ENCODE measurements around the gene RAP1GAP2.
"Not testable (repeated sequence)": the region's sequence is repeated elsewhere in the genome, so short reads cannot be mapped to it uniquely, and the experiment has no call there.

Gene RAP1GAP2

GRCh38 chr17:2889256-2889655, 93.0 kb downstream of the RAP1GAP2 start:
- DNase-seq: no peak

DNA sequence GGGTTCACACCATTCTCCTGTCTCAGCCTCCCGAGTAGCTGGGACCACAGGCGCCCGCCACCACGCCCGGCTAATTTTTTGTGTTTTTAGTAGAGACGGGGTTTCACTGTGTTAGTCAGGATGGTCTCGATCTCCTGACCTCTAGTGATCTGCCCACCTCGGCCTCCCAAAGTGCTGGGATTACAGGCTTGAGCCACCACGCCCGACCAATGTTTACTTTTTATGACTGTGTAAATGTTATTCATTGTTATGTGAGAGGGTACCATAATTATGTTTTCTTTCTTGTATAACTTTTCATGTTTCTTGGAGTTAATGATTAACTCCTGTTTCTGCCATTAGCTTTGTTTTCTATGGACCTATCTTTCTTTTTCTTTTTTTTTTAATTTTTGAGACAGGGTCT, 94.5 kb downstream of the RAP1GAP2 start:
- not testable (repeated sequence) for DNase-seq

GRCh38 chr17:2892305-2892971, 96.2 kb downstream of the RAP1GAP2 start:
- no peak for DNase-seq

- no peak for DNase-seq
Observed at GRCh38 chr17:2893422-2893914, 97.2 kb downstream of the RAP1GAP2 start.

DNA sequence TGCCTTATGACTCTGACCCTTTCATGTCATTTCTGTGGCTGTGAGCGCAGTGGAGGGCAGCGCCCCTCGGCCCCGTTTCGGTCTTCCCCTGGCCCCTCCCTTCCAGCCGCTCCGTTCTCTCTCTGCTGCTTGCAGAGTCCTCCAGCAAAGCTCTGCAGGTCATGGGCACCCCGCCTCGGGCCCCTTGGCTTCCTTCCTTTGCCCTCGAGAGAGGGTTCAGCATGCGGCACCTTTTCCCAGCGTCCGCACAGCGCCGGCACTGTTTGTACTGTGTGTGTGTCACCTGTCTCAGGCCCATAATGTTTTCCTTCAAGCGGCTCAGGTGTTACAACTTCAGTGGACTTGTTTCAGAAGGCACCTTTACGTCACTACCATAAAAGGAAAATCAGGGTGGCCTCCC, 98.5 kb downstream of the RAP1GAP2 start:
- no peak for DNase-seq

DNA sequence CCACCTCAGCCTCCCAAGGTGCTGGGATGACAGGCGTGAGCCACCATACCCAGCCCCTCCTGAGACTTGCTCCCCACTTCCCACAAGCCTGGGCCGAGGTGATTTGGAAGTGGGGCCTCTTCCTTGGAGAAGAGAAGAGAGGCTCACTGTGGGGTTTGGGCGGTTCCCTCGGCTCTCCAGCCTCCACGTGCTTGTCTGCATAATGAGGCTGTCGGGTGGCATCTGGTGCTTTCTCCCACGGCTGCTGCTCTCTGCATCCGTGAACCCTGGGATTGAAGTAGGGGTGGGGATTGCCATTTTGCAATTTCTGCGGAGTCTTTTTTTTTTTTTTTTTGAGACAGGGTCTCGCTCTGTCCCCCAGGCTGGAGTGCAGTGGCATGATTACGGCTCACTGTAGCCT, 101.4 kb downstream of the RAP1GAP2 start:
- no peak for DNase-seq

GRCh38 chr17:2898255-2898926, 102.2 kb downstream of the RAP1GAP2 start:
- no peak for DNase-seq

GRCh38 chr17:2899906-2900305, 103.7 kb downstream of the RAP1GAP2 start:
- DNase-seq: no peak

DNA sequence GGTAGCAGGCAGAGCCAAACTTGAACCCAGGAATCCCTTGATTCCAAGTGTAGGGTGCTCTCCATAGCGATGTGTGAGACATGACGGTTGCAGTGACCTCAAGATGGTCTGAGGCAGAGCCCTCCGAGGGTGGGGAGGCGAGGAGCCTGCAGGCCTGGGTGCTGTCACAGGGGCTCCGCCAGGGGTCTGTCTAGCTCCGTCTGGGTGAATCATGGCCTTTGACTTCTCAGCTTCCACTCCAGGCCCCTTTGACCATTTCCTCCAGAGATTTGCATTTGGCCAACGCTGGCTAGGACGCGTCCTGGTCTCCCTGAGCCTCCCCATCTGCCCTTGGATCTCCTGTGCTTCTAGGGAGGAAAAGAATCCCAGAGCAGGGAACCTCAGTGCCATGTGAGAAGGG, 104.6 kb downstream of the RAP1GAP2 start:
- DNase-seq: no peak

- no peak for DNase-seq
Observed at GRCh38 chr17:2901582-2901981, 105.3 kb downstream of the RAP1GAP2 start.

GRCh38 chr17:2902546-2902945, 106.3 kb downstream of the RAP1GAP2 start:
- no peak for DNase-seq

GRCh38 chr17:2903193-2903974, 107.1 kb downstream of the RAP1GAP2 start:
- DNase-seq: no peak

- no peak for DNase-seq
Observed at GRCh38 chr17:2904135-2904534, 107.9 kb downstream of the RAP1GAP2 start.

GRCh38 chr17:2905269-2905668, 109.0 kb downstream of the RAP1GAP2 start:
- peak; percentile 51 for DNase-seq

DNA sequence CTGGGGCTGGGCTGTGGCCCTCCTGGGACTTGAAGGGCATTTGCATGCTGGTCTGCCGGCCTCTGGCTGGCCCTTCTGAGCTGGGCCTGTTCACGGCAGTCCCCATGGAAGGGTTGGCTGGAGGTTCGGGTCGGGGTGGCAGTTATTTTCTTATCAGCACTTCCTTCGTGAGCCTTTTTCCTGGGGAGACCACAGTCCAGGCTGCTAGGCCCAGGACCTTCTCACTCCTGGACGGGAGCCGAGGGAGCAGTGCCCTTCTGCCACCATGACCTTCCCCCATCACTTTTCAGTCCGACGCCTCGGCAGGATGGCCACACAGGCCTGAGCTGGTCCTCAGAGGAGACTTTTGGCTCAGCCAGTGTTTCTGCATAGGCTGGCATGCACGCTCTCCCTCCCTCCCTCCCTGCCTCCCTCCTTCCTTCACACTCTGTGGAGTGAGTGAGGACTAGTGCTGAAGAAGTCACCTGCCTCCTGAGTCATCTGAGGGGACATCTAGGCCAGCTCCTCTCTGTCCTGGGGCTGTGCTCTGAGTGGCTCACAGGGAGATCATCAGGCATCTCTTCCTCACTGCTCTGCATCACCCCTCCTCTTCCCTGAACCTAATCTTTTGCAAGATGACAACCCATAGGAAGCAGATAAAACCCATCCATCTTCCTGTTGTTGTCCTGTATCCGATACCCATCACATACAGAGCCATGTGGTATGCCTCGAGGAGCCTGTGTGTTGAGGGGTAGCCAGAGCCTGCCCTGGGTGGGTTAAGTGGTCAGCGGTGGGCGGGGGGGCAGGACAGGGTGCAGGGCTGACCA, 109.7 kb downstream of the RAP1GAP2 start:
- DNase-seq: no peak

DNA sequence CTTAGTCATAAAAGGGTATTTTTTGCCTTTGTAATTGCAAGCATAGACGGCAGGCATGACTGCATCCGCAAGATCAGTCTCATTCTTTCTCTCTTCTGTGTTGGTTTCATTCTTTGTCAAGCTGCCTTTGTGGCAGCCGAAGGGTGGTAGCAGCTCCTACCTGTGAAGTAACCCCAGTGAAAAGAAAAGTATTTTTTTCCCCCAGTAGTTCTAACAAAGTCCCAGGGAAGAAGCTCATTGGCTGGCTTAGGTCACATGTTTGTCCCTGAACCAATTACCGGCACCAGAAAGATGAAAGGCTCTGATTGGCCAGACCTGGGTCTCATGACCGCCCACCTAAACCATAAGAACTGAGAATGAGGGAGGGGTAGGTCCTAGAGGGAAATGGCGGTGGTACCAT, 110.7 kb downstream of the RAP1GAP2 start:
- DNase-seq: no peak

- no peak for DNase-seq
Observed at GRCh38 chr17:2909175-2909845, 113.1 kb downstream of the RAP1GAP2 start.

- DNase-seq: no peak
Observed at GRCh38 chr17:2909846-2910234, 113.6 kb downstream of the RAP1GAP2 start.

DNA sequence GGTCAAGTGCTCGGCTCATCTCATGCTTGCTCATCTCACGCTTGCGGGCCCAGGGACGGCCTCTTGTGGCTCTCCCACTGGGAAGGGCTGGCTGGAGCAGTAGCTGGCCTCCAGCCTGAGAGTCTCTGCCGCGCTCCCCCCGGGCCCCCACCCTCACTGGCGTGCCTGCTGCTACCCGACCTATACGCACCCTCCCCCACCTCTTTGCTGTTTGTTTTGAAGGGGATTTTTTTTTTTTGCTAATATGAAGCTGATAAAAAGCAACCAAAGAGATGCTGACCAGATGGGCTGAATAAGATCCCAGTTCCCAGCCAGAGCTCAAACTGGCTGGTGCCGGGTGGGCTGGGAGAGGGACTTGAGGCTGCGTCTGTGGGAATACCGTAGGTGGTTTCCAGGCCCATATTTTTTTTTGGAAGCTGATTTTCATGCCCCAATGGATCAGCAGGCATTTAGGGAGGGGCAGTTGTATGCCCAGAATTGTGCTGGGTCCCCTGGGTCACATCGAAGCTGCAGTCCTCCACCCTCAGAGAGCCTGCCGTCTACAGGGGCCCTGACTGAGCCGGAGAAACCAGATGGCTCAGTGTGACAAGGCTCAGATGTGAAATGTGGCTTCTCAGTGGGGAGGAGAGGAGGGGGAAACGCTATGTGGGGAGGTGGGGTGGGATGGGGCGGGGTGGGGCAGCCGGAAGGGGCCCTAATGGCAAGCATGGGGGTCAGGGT, 115.0 kb downstream of the RAP1GAP2 start:
- DNase-seq: no peak

GRCh38 chr17:2911755-2912111, 115.5 kb downstream of the RAP1GAP2 start:
- no peak for DNase-seq

GRCh38 chr17:2912754-2913153, 116.5 kb downstream of the RAP1GAP2 start:
- DNase-seq: no peak

DNA sequence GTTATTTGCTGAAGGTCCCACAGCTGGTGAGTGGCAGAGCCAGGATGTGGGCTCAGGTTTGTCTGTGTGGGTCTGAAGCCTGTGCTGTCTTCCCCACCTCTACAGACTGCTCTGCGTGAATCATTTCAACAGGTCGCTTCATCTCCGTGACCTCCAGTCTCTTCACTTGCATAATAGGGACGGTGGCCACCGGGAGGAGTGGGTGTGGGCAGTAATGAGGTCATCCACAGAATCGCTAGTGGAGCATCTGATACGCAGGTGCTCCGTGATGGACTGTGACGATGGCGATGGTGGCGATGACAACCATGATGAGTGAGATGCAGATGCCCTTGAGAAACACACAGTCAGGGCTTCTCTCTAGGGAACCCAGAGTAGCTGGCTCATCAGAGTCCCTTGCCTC, 120.2 kb downstream of the RAP1GAP2 start:
- no peak for DNase-seq

Data from GDM1 (cell line).